ENCODE measurements around the gene DLGAP1. TPM values are rescaled to one million over a fixed set of nuclear protein-coding genes. Genes with fewer than 3 reads are reported as not detected.

Gene DLGAP1
- total RNA-seq, 1 experiment from 2014 or later: 23.2 TPM

GRCh38 chr18:3596324-3596636, 858.8 kb downstream of the DLGAP1 start:
- no peak for DNase-seq
- H2BK12ac ChIP-seq (ENCODE audit: insufficient read length, low read depth, low read length): no peak overlapping the region
- H4K8ac ChIP-seq (replicated peaks; ENCODE audit: insufficient read length, low read depth, low read length): no peak overlapping the region
- no peak overlapping the region for H3K9ac ChIP-seq (ENCODE audit: extremely low read depth, insufficient read length, low read length)
- no peak overlapping the region for H2BK15ac ChIP-seq (ENCODE audit: low read depth, low read length)
- WGBS (ENCODE audit: extremely low coverage, insufficient read length, low lambda C conversion rate): no CpG with 5 or more reads among the region's 3 CpGs
- TF ChIP-seq CTCF (conservative IDR thresholded peaks at IDR 0.05): no peak
- no peak overlapping the region for H3K4me2 ChIP-seq (ENCODE audit: insufficient read depth, insufficient read length, low read length)
- H3K36me3 Mint-ChIP-seq (ENCODE audit: insufficient read depth in 1 of 3, low read depth in 3 of 3): peaks cover 0 to 10% (median 6%) of the 10 kb centered on the region in 3 experiments; a peak in 4 of 7 replicates
- no peak overlapping the region for H2AK5ac ChIP-seq (ENCODE audit: insufficient read length, low read length)
- H2BK5ac ChIP-seq (ENCODE audit: insufficient read length, low read length): no peak overlapping the region
- peak overlapping the region in 1 of 2 experiments; percentile 36; a peak in 2 of 5 replicates for H3K4me3 Mint-ChIP-seq
- H4K20me1 ChIP-seq (ENCODE audit: control insufficient read depth, insufficient read depth, insufficient read length): no peaks in the 10 kb centered on the region
- H3K23ac ChIP-seq (ENCODE audit: insufficient read length, low read depth, low read length): no peak overlapping the region
- no peaks in the 10 kb centered on the region for H3K79me2 ChIP-seq (ENCODE audit: insufficient read depth, low read length)
- H2BK20ac ChIP-seq (ENCODE audit: low read depth, low read length, poor library complexity, severe bottlenecking): no peak overlapping the region
- no peak overlapping the region for H2AFZ ChIP-seq (ENCODE audit: low read length)
- H3K23me2 ChIP-seq (ENCODE audit: insufficient read length, low read depth, low read length, poor library complexity, severe bottlenecking): peaks cover 2% of the 10 kb centered on the region
- no peaks in the 10 kb centered on the region for H3K79me1 ChIP-seq (ENCODE audit: insufficient read depth, low read depth, low read length, poor library complexity, severe bottlenecking)
- no peak overlapping the region for H3K18ac ChIP-seq (ENCODE audit: insufficient read length, low read depth, low read length)
- H3K27me3 Mint-ChIP-seq (ENCODE audit: low read depth): peaks cover 18% of the 10 kb centered on the region
- no peak overlapping the region for H3K14ac ChIP-seq (ENCODE audit: insufficient read depth, low read length)
- peaks cover 0 to 3% of the 10 kb centered on the region in 2 experiments; a peak in 1 of 5 replicates for H3K9me3 Mint-ChIP-seq
- H3K56ac ChIP-seq (ENCODE audit: insufficient read length, low read depth, low read length): no peak overlapping the region
- H3K27me3 ChIP-seq (ENCODE audit: insufficient read depth, low read length): peaks cover 9% of the 10 kb centered on the region; the same call in 1 of the 2 replicates
- H3K27ac ChIP-seq (ENCODE audit: insufficient read length, low read depth, low read length): no peak overlapping the region
- H2BK120ac ChIP-seq (ENCODE audit: low read depth, low read length, poor library complexity, severe bottlenecking): no peak overlapping the region
- H3K9me3 ChIP-seq (ENCODE audit: control insufficient read depth, low read depth, low read length): no peaks in the 10 kb centered on the region
- H3K27ac Mint-ChIP-seq: peak overlapping the region in 2 of 3 experiments; percentile 23 to 97; a peak in 5 of 7 replicates
- H4K5ac ChIP-seq (ENCODE audit: insufficient read length, low read depth, low read length): no peak overlapping the region
- H4K91ac ChIP-seq (ENCODE audit: insufficient read length, low read depth, low read length): no peak overlapping the region
- peaks cover 16% of the 10 kb centered on the region; the same call in 1 of the 2 replicates for H3K4me1 ChIP-seq (ENCODE audit: insufficient read depth, low read length)
- no peak overlapping the region for H3T11ph ChIP-seq (ENCODE audit: low read length)
- H3K4me1 Mint-ChIP-seq: peaks cover 55 to 61% of the 10 kb centered on the region in 2 experiments
- no peak overlapping the region for H3K4ac ChIP-seq (ENCODE audit: low read depth, low read length)
